Body of pancreas (tissue), 4 donors: ENCODE results near the gene PDE10A.

Experiments
- CTCF ChIP-seq, 7 experiments: fragments of 450-650 bp in 4 of 7; fragments of 200-600 bp in 3 of 7; sonication (generic) in 3 of 7; IDR thresholded peaks; one replicate each; pipeline ENCODE4 v1.5.1; 2016 to 2019; ENCODE audit warnings: antibody characterized with exemption in 7 of 7
- POLR2A ChIP-seq, 3 donors: fragments of 450-650 bp; IDR thresholded peaks; one replicate each; pipeline ENCODE4 v1.6.1; 2016; ENCODE audit warnings: antibody characterized with exemption in 3 of 3, mild to moderate bottlenecking in 2 of 3

GRCh38 chr6:165635965-165636364 lies 27.1 kb downstream of the PDE10A start:
- TF ChIP-seq POLR2A (IDR thresholded peaks at IDR 0.05) = no peak
- no peak for TF ChIP-seq CTCF (IDR thresholded peaks at IDR 0.05)
